Neural progenitor cell (in vitro differentiated cells): Measurements from ENCODE around the gene EBNA1BP2. TPM values are rescaled to one million over a fixed set of nuclear protein-coding genes. Genes with fewer than 3 reads are reported as not detected.
A peak's percentile ranks its signal among the peaks of the same experiment; 100 is the strongest.

Experiments used
- DNase-seq: peaks from one replicate; pipeline ENCODE4 v3.0.0-alpha.2; 2016; ENCODE audit warnings: low spot score
- H2AFZ ChIP-seq: fragments of 200-600 bp; sonication (generic); replicated peaks from 2 replicates; pipeline ENCODE4 v1.6.1; 2016; ENCODE audit warnings: antibody characterized with exemption
- H3F3A ChIP-seq: fragments of 200-600 bp; sonication (generic); 2 replicates; pipeline ENCODE4 v1.6.1; 2016; ENCODE audit warnings: antibody characterized with exemption, low read depth
- H3K27ac ChIP-seq: fragments of 200-600 bp; sonication (generic); 2 replicates; pipeline ENCODE4 v1.5.1; 2016; ENCODE audit warnings: mild to moderate bottlenecking
- H3K27me3 ChIP-seq: fragments of 200-600 bp; sonication (generic); 2 replicates; pipeline ENCODE4 v1.6.1; 2016; ENCODE audit warnings: mild to moderate bottlenecking, moderate library complexity
- H3K36me3 ChIP-seq: fragments of 200-600 bp; sonication (generic); 2 replicates; pipeline ENCODE4 v1.5.1; 2016
- H3K4me1 ChIP-seq: fragments of 200-600 bp; sonication (generic); 2 replicates; pipeline ENCODE4 v1.6.1; 2016; ENCODE audit warnings: mixed run types
- H3K4me2 ChIP-seq: fragments of 200-600 bp; sonication (generic); 2 replicates; pipeline ENCODE4 v1.6.1; 2016
- H3K4me3 ChIP-seq: fragments of 200-600 bp; sonication (generic); 2 replicates; pipeline ENCODE4 v1.5.1; 2016
- H3K79me2 ChIP-seq: fragments of 200-600 bp; sonication (generic); 2 replicates; pipeline ENCODE4 v1.6.1; 2016; ENCODE audit warnings: low read depth
- H3K9ac ChIP-seq: fragments of 200-600 bp; sonication (generic); 2 replicates; pipeline ENCODE4 v1.6.1; 2016
- H3K9me3 ChIP-seq: fragments of 200-600 bp; sonication (generic); 2 replicates; pipeline ENCODE4 v1.5.1; 2016; ENCODE audit warnings: low read depth
- H4K20me1 ChIP-seq: fragments of 200-600 bp; sonication (generic); 2 replicates; pipeline ENCODE4 v1.6.1; 2016; ENCODE audit warnings: low read depth
- H3K27ac Mint-ChIP-seq: 3 replicates; pipeline ENCODE4 v1.8.0; 2021; ENCODE audit warnings: mixed read lengths
- H3K27me3 Mint-ChIP-seq: 2 replicates; pipeline ENCODE4 v1.8.0; 2022; ENCODE audit warnings: low read depth, mild to moderate bottlenecking, inconsistent platforms, moderate library complexity, mixed read lengths; ENCODE audit not compliant: insufficient read depth
- H3K36me3 Mint-ChIP-seq: 3 replicates; pipeline ENCODE4 v1.8.0; 2021; ENCODE audit warnings: mixed read lengths
- H3K4me1 Mint-ChIP-seq: 3 replicates; pipeline ENCODE4 v1.8.0; 2021; ENCODE audit warnings: mixed read lengths
- H3K4me3 Mint-ChIP-seq: 3 replicates; pipeline ENCODE4 v1.8.0; 2021; ENCODE audit warnings: mild to moderate bottlenecking, moderate library complexity, mixed read lengths
- H3K9me3 Mint-ChIP-seq: 3 replicates; pipeline ENCODE4 v1.8.0; 2020; ENCODE audit warnings: mixed read lengths
- CTCF ChIP-seq: fragments of 200-600 bp; sonication (generic); IDR thresholded peaks from 2 replicates; pipeline ENCODE4 v1.5.1; 2017; ENCODE audit warnings: antibody characterized with exemption, mild to moderate bottlenecking
- EZH2 ChIP-seq: fragments of 200-600 bp; sonication (generic); IDR thresholded peaks from 2 replicates; pipeline ENCODE4 v1.6.1; 2017; ENCODE audit warnings: antibody characterized with exemption, mild to moderate bottlenecking, moderate library complexity
- EZH2phosphoT487 ChIP-seq: fragments of 200-600 bp; sonication (generic); IDR thresholded peaks from 2 replicates; pipeline ENCODE4 v1.6.1; 2017; ENCODE audit warnings: antibody characterized with exemption
- total RNA-seq: library from RNA; depleted of rRNA; stranded (reverse); fragments of >200 nt; gene quantifications from 2 replicates; pipeline ENCODE4 v1.2.3, GENCODE V29; 2015; ENCODE audit warnings: low replicate concordance

EBNA1BP2 gene
- total RNA-seq, result 43.2 and 71.6 TPM in 2 replicates

- H3K4me1 Mint-ChIP-seq, result peaks cover 16% of the 10 kb centered on the region
These were observed at the start of gene EBNA1BP2, which contains the start of gene CFAP57 for GRCh38 chr1:43171876-43172526. Gene EBNA1BP2 (minus strand): TSS chr1:43172290. CDS start chr1:43172118, 172 bp downstream. Gene CFAP57 (plus strand): TSS chr1:43172330. CDS start chr1:43172754, 424 bp downstream.

GRCh38 chr1:43221797-43222196 is 49.7 kb upstream of the EBNA1BP2 start:
- Histone ChIP-seq H3K9me3 (no peaks in the 10 kb centered on the region), H4K20me1 (no peaks in the 10 kb centered on the region), H3F3A (no peaks in the 10 kb centered on the region), H3K4me3 (no peak overlapping the region), H3K9ac (no peak overlapping the region), H3K4me2 (no peak overlapping the region), H3K4me1 (no peaks in the 10 kb centered on the region), H3K79me2 (no peaks in the 10 kb centered on the region), H3K27me3 (no peaks in the 10 kb centered on the region), H3K36me3 (no peaks in the 10 kb centered on the region), H3K27ac (no peak overlapping the region), H2AFZ (no peak overlapping the region)
- Mint-ChIP-seq H3K27ac (no peak overlapping the region), H3K9me3 (no peaks in the 10 kb centered on the region), H3K36me3 (no peaks in the 10 kb centered on the region), H3K27me3 (peaks cover 10% of the 10 kb centered on the region), H3K4me3 (no peak overlapping the region), H3K4me1 (no peaks in the 10 kb centered on the region)
- TF ChIP-seq EZH2 (no peak), EZH2phosphoT487 (no peak), CTCF (no peak)
- DNase-seq, result no peak

More at GRCh38 chr1:43171876-43172526, at the start of gene EBNA1BP2, which contains the start of gene CFAP57:
- TF ChIP-seq CTCF, result no peak
- H3K36me3 ChIP-seq, result no peaks in the 10 kb centered on the region
- H3F3A ChIP-seq, result peaks cover 3% of the 10 kb centered on the region
- peak within 1 kb of the TSS; percentile 92 for H3K4me3 ChIP-seq
- Mint-ChIP-seq H3K36me3 (peaks cover 14% of the 10 kb centered on the region), H3K27me3 (peaks cover 3% of the 10 kb centered on the region), H3K9me3 (no peaks in the 10 kb centered on the region), H3K27ac (peak within 1 kb of the TSS; percentile 87), H3K4me3 (peak within 1 kb of the TSS; percentile 98)
- peak within 1 kb of the TSS; percentile 54 for H3K9ac ChIP-seq
- H2AFZ ChIP-seq, result peak within 1 kb of the TSS; percentile 79
- peak; percentile 95 for DNase-seq
- H3K79me2 ChIP-seq, result peaks cover 20% of the 10 kb centered on the region
- no peaks in the 10 kb centered on the region for H3K9me3 ChIP-seq
- H3K27me3 ChIP-seq, result peaks cover 18% of the 10 kb centered on the region
- peak within 1 kb of the TSS; percentile 94 for H3K4me2 ChIP-seq
- no peak within 1 kb of the TSS for H3K27ac ChIP-seq
- H3K4me1 ChIP-seq, result peaks cover 11% of the 10 kb centered on the region
- no peaks in the 10 kb centered on the region for H4K20me1 ChIP-seq

GRCh38 chr1:43220905-43221778 is 49.1 kb upstream of the EBNA1BP2 start:
- Histone ChIP-seq H3F3A (no peaks in the 10 kb centered on the region), H3K9ac (no peak overlapping the region), H3K4me2 (no peak overlapping the region), H3K4me1 (no peaks in the 10 kb centered on the region), H3K27me3 (no peaks in the 10 kb centered on the region), H4K20me1 (no peaks in the 10 kb centered on the region), H3K36me3 (no peaks in the 10 kb centered on the region), H3K79me2 (no peaks in the 10 kb centered on the region), H2AFZ (no peak overlapping the region), H3K9me3 (no peaks in the 10 kb centered on the region), H3K27ac (no peak overlapping the region), H3K4me3 (no peak overlapping the region)
- H3K4me1 Mint-ChIP-seq, result no peaks in the 10 kb centered on the region
- TF ChIP-seq EZH2 (no peak), CTCF (no peak), EZH2phosphoT487 (no peak)
- H3K36me3 Mint-ChIP-seq, result no peaks in the 10 kb centered on the region
- H3K27ac Mint-ChIP-seq, result no peak overlapping the region
- no peak for DNase-seq
- H3K9me3 Mint-ChIP-seq, result no peaks in the 10 kb centered on the region
- H3K4me3 Mint-ChIP-seq, result no peak overlapping the region
- peaks cover 10% of the 10 kb centered on the region for H3K27me3 Mint-ChIP-seq
